Cardiac fibroblast (primary cell): Measurements from ENCODE around the gene FGG.

ENCODE experiments used
- DNase-seq, 2 donors: peaks; one replicate each; pipeline versions ENCODE4 v3.0.0 to v3.0.0-alpha.2; 2010; ENCODE audit warnings: low read depth in 2 of 2
- H3K4me3 ChIP-seq, 2 donors: replicated peaks in 1 of 2; 1 replicate in 1 of 2; 2 replicates in 1 of 2; pipeline ENCODE4 v1.5.1; 2011; ENCODE audit warnings: low read depth in 2 of 2, low read length in 2 of 2, mild to moderate bottlenecking in 2 of 2, moderate library complexity in 1 of 2
- TF ChIP-seq, protein P1 (sequence below): IDR thresholded peaks from one replicate; pipeline ENCODE4 v1.5.1; 2011; ENCODE audit warnings: low read depth, mild to moderate bottlenecking, low read length, inconsistent platforms

Gene FGG

DNA sequence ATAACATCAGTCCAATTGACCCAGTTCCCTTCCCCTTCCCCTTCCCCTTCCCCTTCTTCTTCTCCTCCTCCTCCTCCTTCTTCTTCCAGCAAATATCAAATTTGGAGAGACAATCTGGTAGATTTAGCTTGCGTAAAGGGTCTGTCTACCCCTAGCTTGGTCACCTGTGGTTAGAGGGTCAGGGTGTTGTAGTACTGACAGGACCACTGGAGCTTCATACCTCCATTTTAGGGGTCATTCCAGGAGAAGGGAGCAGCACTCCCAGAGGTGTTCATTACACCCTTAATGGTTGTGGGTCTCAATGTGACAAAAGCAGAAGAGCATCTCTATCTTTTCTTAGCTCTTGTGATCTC lies 53.3 kb downstream of the FGG start:
- DNase-seq: no peak
- no peak overlapping the region for H3K4me3 ChIP-seq
- TF ChIP-seq, protein P1, sequence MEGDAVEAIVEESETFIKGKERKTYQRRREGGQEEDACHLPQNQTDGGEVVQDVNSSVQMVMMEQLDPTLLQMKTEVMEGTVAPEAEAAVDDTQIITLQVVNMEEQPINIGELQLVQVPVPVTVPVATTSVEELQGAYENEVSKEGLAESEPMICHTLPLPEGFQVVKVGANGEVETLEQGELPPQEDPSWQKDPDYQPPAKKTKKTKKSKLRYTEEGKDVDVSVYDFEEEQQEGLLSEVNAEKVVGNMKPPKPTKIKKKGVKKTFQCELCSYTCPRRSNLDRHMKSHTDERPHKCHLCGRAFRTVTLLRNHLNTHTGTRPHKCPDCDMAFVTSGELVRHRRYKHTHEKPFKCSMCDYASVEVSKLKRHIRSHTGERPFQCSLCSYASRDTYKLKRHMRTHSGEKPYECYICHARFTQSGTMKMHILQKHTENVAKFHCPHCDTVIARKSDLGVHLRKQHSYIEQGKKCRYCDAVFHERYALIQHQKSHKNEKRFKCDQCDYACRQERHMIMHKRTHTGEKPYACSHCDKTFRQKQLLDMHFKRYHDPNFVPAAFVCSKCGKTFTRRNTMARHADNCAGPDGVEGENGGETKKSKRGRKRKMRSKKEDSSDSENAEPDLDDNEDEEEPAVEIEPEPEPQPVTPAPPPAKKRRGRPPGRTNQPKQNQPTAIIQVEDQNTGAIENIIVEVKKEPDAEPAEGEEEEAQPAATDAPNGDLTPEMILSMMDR: no peak
